BJ (cell line): ENCODE measurements around the gene IGSF21. TPM values are rescaled to one million over a fixed set of nuclear protein-coding genes. Genes with fewer than 3 reads are reported as not detected.

Experiments
- CTCF ChIA-PET: fragments of 350-600 bp; formaldehyde crosslinking; extraction: SDS; loops from one replicate; lab custom pipeline; 2021; ENCODE audit warnings: antibody characterized with exemption, inconsistent platforms; lab: Yijun Ruan, JAX
- POLR2A ChIA-PET: fragments of 300-600 bp; sonication (Branson Sonifier 250); formaldehyde crosslinking; extraction: SDS; loops from one replicate; lab custom pipeline; 2021; ENCODE audit warnings: antibody characterized with exemption; lab: Charles Lee
- DNase-seq: peaks from one replicate; pipeline ENCODE4 v3.0.0-alpha.2; 2011; ENCODE audit warnings: low read depth
- H3K27me3 ChIP-seq: 2 replicates; pipeline ENCODE4 v1.6.0; 2011; ENCODE audit warnings: low read length; ENCODE audit not compliant: control insufficient read depth, insufficient read depth
- H3K36me3 ChIP-seq: 2 replicates; pipeline ENCODE4 v1.5.1; 2011; ENCODE audit warnings: low read length; ENCODE audit not compliant: control insufficient read depth, insufficient read depth
- H3K4me3 ChIP-seq: 2 replicates; pipeline ENCODE4 v1.5.1; 2011; ENCODE audit warnings: low read depth, mild to moderate bottlenecking, control low read depth, low read length
- CTCF ChIP-seq: IDR thresholded peaks from 2 replicates; pipeline ENCODE4 v1.5.1; 2011; ENCODE audit warnings: low read depth, mild to moderate bottlenecking, control low read depth, inconsistent platforms, low read length, moderate library complexity; ENCODE audit not compliant: insufficient read depth
- polyA plus RNA-seq: library from polyadenylated mRNA; depleted of rRNA; stranded (reverse); fragments of >200 nt; gene quantifications from 2 replicates; pipeline ENCODE4 v1.2.3, GENCODE V29; 2011

Gene IGSF21
- polyA plus RNA-seq, 1 experiment = not detected

GRCh38 chr1:18271336-18271735, 163.7 kb downstream of the IGSF21 start:
- CTCF ChIA-PET = no interaction called here
- Histone ChIP-seq H3K4me3 (no peak overlapping the region), H3K27me3 (no peaks in the 10 kb centered on the region), H3K36me3 (no peaks in the 10 kb centered on the region)
- POLR2A ChIA-PET = no interaction called here
- no peak for TF ChIP-seq CTCF
- no peak for DNase-seq

- POLR2A ChIA-PET = no interaction called here
- no peaks in the 10 kb centered on the region for H3K36me3 ChIP-seq
- DNase-seq = no peak
- H3K27me3 ChIP-seq = no peaks in the 10 kb centered on the region
- CTCF ChIA-PET = no interaction called here
- H3K4me3 ChIP-seq = no peak overlapping the region
- TF ChIP-seq CTCF = no peak
Observed at GRCh38 chr1:18278946-18279345, 171.3 kb downstream of the IGSF21 start.

- ChIA-PET CTCF (no interaction called here), POLR2A (no interaction called here)
- TF ChIP-seq CTCF = no peak
Observed at GRCh38 chr1:18279351-18280074, 171.9 kb downstream of the IGSF21 start.

GRCh38 chr1:18280956-18281355, 173.4 kb downstream of the IGSF21 start:
- H3K36me3 ChIP-seq = no peaks in the 10 kb centered on the region
- no peak for TF ChIP-seq CTCF
- H3K4me3 ChIP-seq = no peak overlapping the region
- ChIA-PET POLR2A (no interaction called here), CTCF (no interaction called here)
- no peaks in the 10 kb centered on the region for H3K27me3 ChIP-seq
- no peak for DNase-seq

More at GRCh38 chr1:18279351-18280074, 171.9 kb downstream of the IGSF21 start:
- Histone ChIP-seq H3K36me3 (no peaks in the 10 kb centered on the region), H3K27me3 (no peaks in the 10 kb centered on the region), H3K4me3 (no peak overlapping the region)
- DNase-seq = no peak

- Histone ChIP-seq H3K36me3 (no peaks in the 10 kb centered on the region), H3K27me3 (no peaks in the 10 kb centered on the region), H3K4me3 (no peak overlapping the region)
- ChIA-PET POLR2A (no interaction called here), CTCF (no interaction called here)
- TF ChIP-seq CTCF = no peak
- DNase-seq = no peak
Observed at GRCh38 chr1:18282851-18283600, 175.4 kb downstream of the IGSF21 start.
